HEK293 (cell line): ENCODE data around the gene IFRD2.

Experiments used
- CTCF ChIA-PET: fragments of 350-600 bp; formaldehyde crosslinking; extraction: SDS; loops from one replicate; lab custom pipeline; 2021; ENCODE audit warnings: antibody characterized with exemption; lab: Yijun Ruan, JAX
- POLR2A ChIA-PET: fragments of 300-600 bp; formaldehyde crosslinking; extraction: SDS; loops from one replicate; lab custom pipeline; 2020; ENCODE audit warnings: antibody characterized with exemption, inconsistent platforms; lab: Yijun Ruan, JAX
- H3K27ac ChIP-seq: fragments of 200-500 bp; sonication (Bioruptor generic); 2 replicates; pipeline ENCODE4 v1.5.1; 2014; ENCODE audit warnings: low read depth, low read length, control low read depth, inconsistent platforms; ENCODE audit errors: extremely low read depth
- H3K36me3 ChIP-seq, 2 experiments: fragments of 200-500 bp in 1 of 2; sonication (Bioruptor generic) in 1 of 2; 1 replicate in 1 of 2; 2 replicates in 1 of 2; pipeline ENCODE4 v1.5.1; 2014 to 2017; ENCODE audit warnings: inconsistent platforms in 2 of 2, low read length in 2 of 2; ENCODE audit not compliant: control insufficient read depth in 2 of 2, insufficient read depth in 1 of 2
- H3K4me1 ChIP-seq: fragments of 200-500 bp; sonication (Bioruptor generic); 2 replicates; pipeline ENCODE4 v1.5.1; 2014; ENCODE audit warnings: mild to moderate bottlenecking, low read length, inconsistent platforms; ENCODE audit not compliant: control insufficient read depth, insufficient read depth
- H3K4me3 ChIP-seq: 2 replicates; pipeline ENCODE4 v1.5.1; 2011; ENCODE audit warnings: low read depth, mild to moderate bottlenecking, control low read depth, low read length, moderate library complexity
- H3K9me3 ChIP-seq: fragments of 200-500 bp; sonication (Bioruptor generic); 2 replicates; pipeline ENCODE4 v1.5.1; 2014; ENCODE audit warnings: low read depth, low read length, inconsistent platforms; ENCODE audit not compliant: control insufficient read depth, insufficient read depth
- BCL11A ChIP-seq: fragments of 450-650 bp; formaldehyde crosslinking; IDR thresholded peaks from 2 replicates; pipeline ENCODE4 v1.5.1; 2016; ENCODE audit warnings: low read depth, missing biosample characterization, missing genetic modification characterization
- GLIS1 ChIP-seq: fragments of 450-650 bp; formaldehyde crosslinking; IDR thresholded peaks from 2 replicates; pipeline ENCODE4 v1.5.1; 2016; ENCODE audit warnings: missing biosample characterization, missing genetic modification characterization
- GLIS2 ChIP-seq: fragments of 450-650 bp; formaldehyde crosslinking; IDR thresholded peaks from 2 replicates; pipeline ENCODE4 v1.5.1; 2016; ENCODE audit warnings: missing biosample characterization, missing genetic modification characterization
- KLF8 ChIP-seq: fragments of 450-650 bp; formaldehyde crosslinking; IDR thresholded peaks from 2 replicates; pipeline ENCODE4 v1.5.1; 2016; ENCODE audit warnings: missing biosample characterization, missing genetic modification characterization
- KLF9 ChIP-seq: fragments of 450-650 bp; formaldehyde crosslinking; IDR thresholded peaks from 2 replicates; pipeline ENCODE4 v1.5.1; 2016; ENCODE audit warnings: missing biosample characterization, missing genetic modification characterization, low read depth
- MEIS1 ChIP-seq: sonication (generic); formaldehyde crosslinking; IDR thresholded peaks from 2 replicates; pipeline ENCODE4 v1.8.1; 2022; ENCODE audit warnings: missing genetic modification reagents, mild to moderate bottlenecking, borderline replicate concordance
- PATZ1 ChIP-seq: fragments of 450-650 bp; formaldehyde crosslinking; IDR thresholded peaks from 2 replicates; pipeline ENCODE4 v1.5.1; 2016; ENCODE audit warnings: missing biosample characterization, missing genetic modification characterization
- PRDM1 ChIP-seq: fragments of 450-650 bp; formaldehyde crosslinking; IDR thresholded peaks from 2 replicates; pipeline ENCODE4; 2016; ENCODE audit warnings: missing biosample characterization, missing genetic modification characterization
- SETDB1 ChIP-seq: IDR thresholded peaks from one replicate; pipeline ENCODE4 v1.6.1; 2017; ENCODE audit warnings: mild to moderate bottlenecking, low read length, moderate library complexity, mixed read lengths; ENCODE audit not compliant: insufficient read length
- ZBTB6 ChIP-seq: fragments of 450-650 bp; formaldehyde crosslinking; IDR thresholded peaks from 2 replicates; pipeline ENCODE4 v1.5.1; 2017; ENCODE audit warnings: missing biosample characterization, missing genetic modification characterization
- ZNF157 ChIP-seq: fragments of 450-650 bp; formaldehyde crosslinking; IDR thresholded peaks from 2 replicates; pipeline ENCODE4 v1.5.1; 2016; ENCODE audit warnings: missing biosample characterization, missing genetic modification characterization
- ZNF184 ChIP-seq: fragments of 450-650 bp; IDR thresholded peaks from 2 replicates; pipeline ENCODE4 v1.5.1; 2018; ENCODE audit warnings: missing biosample characterization, mild to moderate bottlenecking, missing genetic modification characterization
- ZNF2 ChIP-seq: fragments of 450-650 bp; formaldehyde crosslinking; IDR thresholded peaks from 2 replicates; pipeline ENCODE4 v1.5.1; 2016; ENCODE audit warnings: missing biosample characterization, missing genetic modification characterization
- ZNF214 ChIP-seq: fragments of 450-650 bp; formaldehyde crosslinking; IDR thresholded peaks from 2 replicates; pipeline ENCODE4 v1.5.1; 2017; ENCODE audit warnings: missing biosample characterization, mild to moderate bottlenecking, missing genetic modification characterization, borderline replicate concordance
- ZNF223 ChIP-seq: fragments of 450-650 bp; formaldehyde crosslinking; IDR thresholded peaks from 2 replicates; pipeline ENCODE4 v1.5.1; 2016; ENCODE audit warnings: missing biosample characterization, missing genetic modification characterization
- ZNF266 ChIP-seq: fragments of 450-650 bp; formaldehyde crosslinking; IDR thresholded peaks from 2 replicates; pipeline ENCODE4 v1.5.1; 2016; ENCODE audit warnings: missing biosample characterization, missing genetic modification characterization, low read depth
- ZNF311 ChIP-seq: fragments of 450-650 bp; formaldehyde crosslinking; IDR thresholded peaks from 2 replicates; pipeline ENCODE4 v1.5.1; 2017; ENCODE audit warnings: missing biosample characterization, missing genetic modification characterization, borderline replicate concordance
- ZNF341 ChIP-seq: fragments of 450-650 bp; formaldehyde crosslinking; IDR thresholded peaks from 2 replicates; pipeline ENCODE4; 2016; ENCODE audit warnings: low read depth, missing biosample characterization, missing genetic modification characterization
- ZNF37A ChIP-seq: fragments of 450-650 bp; IDR thresholded peaks from 2 replicates; pipeline ENCODE4 v1.5.1; 2018; ENCODE audit warnings: missing biosample characterization, missing genetic modification characterization
- ZNF398 ChIP-seq: fragments of 450-650 bp; formaldehyde crosslinking; IDR thresholded peaks from 2 replicates; pipeline ENCODE4 v1.5.1; 2017; ENCODE audit warnings: missing biosample characterization, missing genetic modification characterization
- ZNF544 ChIP-seq: fragments of 450-650 bp; formaldehyde crosslinking; IDR thresholded peaks from 2 replicates; pipeline ENCODE4 v1.5.0; 2017; ENCODE audit warnings: missing biosample characterization, missing genetic modification characterization
- ZNF560 ChIP-seq: fragments of 450-650 bp; formaldehyde crosslinking; IDR thresholded peaks from 2 replicates; pipeline ENCODE4 v1.5.1; 2017; ENCODE audit warnings: missing biosample characterization, missing genetic modification characterization, borderline replicate concordance
- ZNF561 ChIP-seq: fragments of 450-650 bp; IDR thresholded peaks from 2 replicates; pipeline ENCODE4 v1.5.1; 2018; ENCODE audit warnings: missing biosample characterization, missing genetic modification characterization, borderline replicate concordance
- ZNF623 ChIP-seq: fragments of 450-650 bp; formaldehyde crosslinking; IDR thresholded peaks from 2 replicates; pipeline ENCODE4 v1.5.1; 2016; ENCODE audit warnings: missing biosample characterization, missing genetic modification characterization
- ZNF654 ChIP-seq: fragments of 450-650 bp; formaldehyde crosslinking; IDR thresholded peaks from 2 replicates; pipeline ENCODE4 v1.5.1; 2016; ENCODE audit warnings: low read depth, missing biosample characterization, missing genetic modification characterization
- ZNF670 ChIP-seq: fragments of 450-650 bp; formaldehyde crosslinking; IDR thresholded peaks from 2 replicates; pipeline ENCODE4 v1.5.1; 2016; ENCODE audit warnings: missing biosample characterization, missing genetic modification characterization, low read depth
- ZNF837 ChIP-seq: fragments of 450-650 bp; formaldehyde crosslinking; IDR thresholded peaks from 2 replicates; pipeline ENCODE4 v1.5.1; 2016; ENCODE audit warnings: missing biosample characterization, missing genetic modification characterization

Gene IFRD2

GRCh38 chr3:50321336-50322114 is 29.3 kb upstream of the IFRD2 start (continued):
- TF ChIP-seq ZNF2 (tag by site-specific recombination) (peak; percentile 53; the same call in 1 of the 2 replicates), ZNF398 (tag by site-specific recombination) (peak; percentile 42; the same call in 1 of the 2 replicates), KLF9 (tag by site-specific recombination) (peak; percentile 67), ZNF266 (tag by site-specific recombination) (no peak), ZNF214 (tag by site-specific recombination) (no peak)

- Histone ChIP-seq H3K4me1 (peaks cover 7% of the 10 kb centered on the region; the same call in 1 of the 2 replicates), H3K36me3 (peaks cover 0 to 61% of the 10 kb centered on the region in 2 experiments; a peak in 1 of 3 replicates), H3K9me3 (no peaks in the 10 kb centered on the region), H3K27ac (peak overlapping the region; percentile 95; the same call in 1 of the 2 replicates), H3K4me3 (peak overlapping the region; percentile 62)
- CTCF ChIA-PET = interaction anchor here (0.5 to 1.3 kb wide), 8 partner anchors 15 to 1493 kb away, joined by 3 to 7 read pairs (median 3); no protein-coding TSS in a partner anchor
- POLR2A ChIA-PET = interaction anchor here (0.6 to 3.2 kb wide), 9 partner anchors 10 to 370 kb away, joined by 3 to 17 read pairs (median 5); partner anchors contain the start of genes CYB561D2, HYAL3, NAA80 and NPRL2
- no peak for TF ChIP-seq PRDM1 (tag by site-specific recombination)
- TF ChIP-seq KLF8 (tag by site-specific recombination) = peak; percentile 75; the same call in 1 of the 2 replicates
- peak; percentile 88 for TF ChIP-seq GLIS1
- TF ChIP-seq ZNF670 (tag by site-specific recombination) = no peak
- TF ChIP-seq ZNF2 (tag by site-specific recombination) = no peak
- no peak for TF ChIP-seq SETDB1
- no peak for TF ChIP-seq MEIS1 (CRISPR knock-in tag)
- no peak for TF ChIP-seq ZNF544 (tag by site-specific recombination)
- TF ChIP-seq ZNF654 (tag by site-specific recombination) = no peak
- TF ChIP-seq ZNF561 (tag by site-specific recombination) = no peak
- no peak for TF ChIP-seq BCL11A (tag by site-specific recombination)
- TF ChIP-seq ZNF223 = no peak
- no peak for TF ChIP-seq ZNF37A (tag by site-specific recombination)
- TF ChIP-seq ZNF157 (tag by site-specific recombination) = no peak
- peak; percentile 22; the same call in 1 of the 2 replicates for TF ChIP-seq ZNF398 (tag by site-specific recombination)
- TF ChIP-seq ZNF341 (tag by site-specific recombination) = peak; percentile 76
- peak; percentile 82; the same call in 1 of the 2 replicates for TF ChIP-seq ZNF560
- TF ChIP-seq GLIS2 = peak; percentile 67
- no peak for TF ChIP-seq ZNF623 (tag by site-specific recombination)
- TF ChIP-seq ZNF837 (tag by site-specific recombination) = no peak
- no peak for TF ChIP-seq ZNF184 (tag by site-specific recombination)
- TF ChIP-seq PATZ1 (tag by site-specific recombination) = peak; percentile 46
- TF ChIP-seq ZNF311 = no peak
- TF ChIP-seq ZBTB6 (tag by site-specific recombination) = no peak
Observed at GRCh38 chr3:50320853-50321335, 28.7 kb upstream of the IFRD2 start.
